ENCODE data around the gene NOS1AP.

Gene NOS1AP

GRCh38 chr1:162242804-162243203, 173.3 kb downstream of the NOS1AP start:
- no peak for DNase-seq

- DNase-seq, result peak in 25 of 56 donors; percentile 2 to 44 (median 15)
Observed at GRCh38 chr1:162248854-162249535, 179.5 kb downstream of the NOS1AP start.

DNA sequence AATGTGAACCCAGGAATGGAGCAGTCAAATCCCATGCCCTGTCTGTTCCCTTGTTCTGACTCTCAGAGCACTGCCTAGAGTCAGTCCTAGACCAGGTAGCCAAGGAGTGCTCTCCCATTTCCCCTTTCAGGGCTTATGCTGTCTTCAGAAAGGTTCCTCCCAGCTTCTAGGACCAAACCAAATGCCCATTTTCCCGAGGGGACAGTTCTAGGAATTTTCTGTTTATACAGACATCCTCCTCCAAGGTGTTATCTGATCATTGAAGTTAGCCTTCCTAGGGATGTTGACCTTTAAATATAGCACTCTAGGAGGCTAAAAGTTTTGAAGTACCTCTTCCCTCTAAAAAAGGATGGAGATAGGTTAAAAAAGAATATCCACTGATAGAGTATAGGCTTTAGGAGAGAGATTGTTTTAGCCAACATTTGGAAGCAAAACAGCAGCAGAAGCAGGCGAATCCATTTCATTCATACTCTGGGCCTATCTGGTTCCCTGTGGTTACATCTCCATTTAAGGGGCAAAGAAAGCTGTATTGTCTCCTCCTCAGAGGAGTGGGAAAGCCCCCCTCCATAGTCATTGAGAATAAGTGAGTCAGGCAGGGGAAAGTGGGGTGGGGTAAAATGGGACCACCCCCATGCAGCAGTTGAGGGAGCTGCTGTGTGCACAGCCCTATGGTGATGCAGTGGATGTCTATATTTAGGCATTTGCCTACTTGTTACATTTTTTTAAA, 180.7 kb downstream of the NOS1AP start:
- no peak for DNase-seq

DNA sequence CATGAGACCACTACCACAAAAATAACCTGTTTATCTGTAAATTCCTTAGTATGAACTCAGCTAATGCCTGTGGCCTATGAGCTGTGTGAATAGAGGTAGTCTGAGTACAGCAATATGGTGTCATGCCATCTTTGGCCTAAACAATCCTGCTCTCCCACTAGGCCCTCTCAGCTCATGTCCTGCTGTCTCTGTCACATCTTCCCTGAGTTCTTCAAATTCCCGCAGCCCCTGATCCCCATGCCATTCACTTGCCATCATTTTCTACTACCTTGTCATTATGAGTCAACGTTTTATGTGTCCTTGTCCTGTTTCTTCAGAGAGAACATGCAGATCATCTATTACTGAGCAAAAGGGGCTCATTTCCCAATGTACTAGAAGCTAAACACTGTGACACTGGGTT, 181.6 kb downstream of the NOS1AP start:
- no peak for DNase-seq

GRCh38 chr1:162252214-162252613, 182.7 kb downstream of the NOS1AP start:
- no peak for DNase-seq

DNA sequence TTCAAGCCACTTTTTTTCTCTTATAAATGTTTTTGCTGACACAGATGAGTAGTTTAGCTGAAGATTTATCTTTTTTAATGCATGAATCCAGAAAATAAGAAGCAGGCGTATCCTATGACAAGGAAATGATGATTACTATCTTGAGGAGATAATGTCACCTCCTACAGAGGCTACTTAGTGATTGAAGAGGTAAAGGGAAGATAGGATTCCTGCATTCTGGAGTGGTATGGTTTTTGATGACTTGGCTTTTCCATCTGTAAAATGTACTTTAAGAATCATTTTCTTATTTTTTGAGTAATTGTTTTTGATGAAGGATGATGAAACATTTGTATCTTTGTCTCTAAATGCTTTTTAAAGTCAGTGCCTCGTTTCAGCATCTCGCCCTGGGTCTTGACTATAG, 184.3 kb downstream of the NOS1AP start:
- DNase-seq, result no peak

GRCh38 chr1:162256287-162256686, 186.8 kb downstream of the NOS1AP start:
- DNase-seq, result no peak

DNA sequence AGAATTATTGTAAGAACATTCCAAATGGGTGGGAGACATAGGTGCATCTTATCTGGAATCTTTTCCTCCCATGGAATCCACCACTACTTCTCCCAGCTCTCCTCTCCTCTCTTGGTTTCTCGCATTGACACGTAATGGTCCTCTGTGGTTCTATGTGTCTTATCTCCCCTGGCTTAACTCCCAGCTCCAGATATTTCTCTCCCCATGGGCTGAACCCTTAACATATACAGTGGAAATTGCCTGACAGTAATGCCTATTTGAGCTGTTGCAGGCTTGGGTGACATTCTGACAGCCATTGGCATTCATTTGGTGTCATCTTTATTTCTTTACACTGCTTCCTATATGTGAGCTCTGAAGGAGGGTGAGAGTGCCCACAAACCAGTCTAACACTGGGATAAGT, 188.9 kb downstream of the NOS1AP start:
- no peak for DNase-seq

DNA sequence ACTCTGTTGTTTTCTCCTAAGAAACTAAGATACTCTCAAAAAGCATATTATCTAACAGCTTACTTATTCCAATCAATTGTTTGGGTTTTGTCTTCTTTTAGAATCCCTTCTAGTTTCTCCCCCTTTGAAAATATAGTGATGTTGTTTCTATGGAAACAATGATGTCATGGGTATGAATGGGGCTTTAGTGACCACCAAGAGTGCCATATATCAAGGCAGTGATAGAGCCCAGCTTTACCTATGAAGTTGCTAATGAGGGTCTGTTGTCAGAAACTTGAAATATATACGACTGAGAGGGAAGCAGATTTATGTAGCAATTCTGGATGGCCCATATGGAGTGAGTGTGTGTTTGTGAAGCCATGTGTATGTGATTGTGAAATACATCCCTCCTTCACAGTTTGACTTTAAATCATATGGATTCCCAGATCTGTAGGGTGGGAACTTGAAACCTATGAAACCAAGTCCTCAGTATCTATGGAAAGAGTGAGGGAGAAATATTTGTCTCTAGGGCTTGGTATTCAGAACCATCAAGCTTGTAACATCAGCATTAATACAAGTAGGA, 190.5 kb downstream of the NOS1AP start:
- DNase-seq, result no peak

- no peak for DNase-seq
Observed at GRCh38 chr1:162264108-162264507, 194.6 kb downstream of the NOS1AP start.

DNA sequence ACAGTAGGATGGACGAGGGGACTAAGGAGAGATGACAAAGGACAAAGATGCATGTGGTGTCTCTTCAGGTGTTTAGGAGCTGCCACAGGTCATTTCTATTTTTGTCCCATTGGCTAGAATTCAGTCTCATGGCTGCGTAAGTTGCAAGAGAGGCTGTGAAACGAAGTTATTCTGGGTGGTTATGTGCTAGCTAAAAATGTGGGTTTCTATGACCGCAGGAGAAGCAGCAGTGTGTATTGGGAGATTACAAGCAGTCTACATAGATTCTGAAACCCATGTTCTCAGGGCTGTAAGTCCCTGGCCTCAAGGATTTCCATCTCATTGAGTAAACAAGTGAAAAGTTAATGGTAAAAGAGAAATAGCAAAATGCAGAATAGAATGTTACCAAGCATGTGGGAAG, 196.5 kb downstream of the NOS1AP start:
- DNase-seq, result no peak

GRCh38 chr1:162270016-162270770, 200.7 kb downstream of the NOS1AP start:
- no peak for DNase-seq

DNA sequence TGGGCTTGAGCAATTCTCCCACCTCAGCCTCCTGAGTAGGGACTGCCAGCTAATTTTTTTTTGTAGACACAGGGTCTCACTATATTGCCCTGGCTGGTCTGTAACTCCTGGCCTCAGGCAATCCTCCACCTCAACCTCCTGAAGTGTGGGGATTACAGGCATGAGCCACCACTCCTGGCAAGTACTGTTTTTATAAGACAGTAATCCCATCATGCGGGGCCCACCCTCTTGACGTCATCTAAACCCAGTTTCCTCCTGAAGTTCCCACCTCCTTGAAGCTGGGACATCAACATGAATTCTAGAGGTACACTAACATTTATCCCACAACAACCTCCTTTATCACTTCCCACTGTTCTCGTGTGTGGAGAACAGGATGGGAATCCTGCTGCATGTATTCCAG, 202.5 kb downstream of the NOS1AP start:
- no peak for DNase-seq

DNA sequence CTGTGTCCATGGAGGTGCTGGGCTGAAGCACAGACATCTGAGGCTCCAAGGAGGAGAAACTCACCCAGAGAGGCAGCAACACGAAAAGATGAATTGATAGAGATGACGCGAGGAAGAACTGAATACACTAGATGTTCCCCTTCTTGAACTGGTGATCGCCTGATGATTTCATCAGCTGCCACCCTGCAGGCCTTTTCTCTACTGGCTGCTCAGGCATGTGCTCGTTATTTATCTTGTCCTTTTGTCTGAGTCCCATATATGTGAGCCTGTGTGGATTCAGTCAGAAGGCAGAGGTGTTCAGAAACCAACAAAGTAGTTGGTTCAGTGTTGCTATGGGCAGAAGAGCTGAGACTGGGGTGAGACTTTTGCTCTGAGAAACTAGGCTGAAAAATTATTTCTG, 202.9 kb downstream of the NOS1AP start:
- no peak for DNase-seq

- DNase-seq, result no peak
Observed at GRCh38 chr1:162275622-162276175, 206.2 kb downstream of the NOS1AP start.

GRCh38 chr1:162276493-162276892, 207.0 kb downstream of the NOS1AP start:
- DNase-seq, result no peak

DNA sequence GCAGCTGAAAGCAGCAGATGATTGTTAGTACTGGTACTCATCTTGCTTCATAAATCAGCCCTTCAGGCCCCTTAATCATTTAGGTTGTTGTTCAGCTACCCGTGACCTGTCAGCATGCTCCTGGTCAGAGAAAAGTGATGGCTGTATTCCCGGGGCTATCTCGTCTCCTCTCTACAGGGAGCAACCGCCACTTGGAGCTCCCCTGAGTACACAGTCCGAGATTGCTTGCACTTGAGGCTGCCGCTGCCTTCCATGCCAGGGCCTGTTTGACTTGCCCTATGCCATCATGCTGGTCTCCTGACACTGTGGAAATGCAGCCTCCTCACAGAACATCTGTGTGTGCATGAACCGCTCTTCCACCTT, 209.6 kb downstream of the NOS1AP start:
- DNase-seq, result no peak

DNA sequence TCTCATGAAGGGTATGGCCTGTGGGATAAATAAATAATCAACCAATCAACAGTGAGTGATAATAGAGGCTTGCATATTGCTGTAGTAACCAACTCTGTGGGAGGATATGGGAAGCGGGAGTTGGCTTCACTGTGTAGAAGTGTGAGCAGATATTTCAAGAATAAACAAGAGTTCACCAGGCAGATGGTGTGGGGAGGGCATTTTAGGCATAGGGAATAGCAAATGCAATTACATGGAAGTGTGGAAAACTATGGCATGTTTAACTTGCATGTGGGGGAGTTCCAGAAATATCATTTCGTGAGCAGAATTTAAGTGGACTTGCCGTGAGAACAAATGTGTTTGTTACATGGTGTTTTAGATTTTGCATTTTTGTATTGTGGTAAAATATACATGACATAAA, 211.9 kb downstream of the NOS1AP start:
- peak in 4 of 56 donors; percentile 2 to 29 (median 8) for DNase-seq

GRCh38 chr1:162283657-162284056, 214.2 kb downstream of the NOS1AP start:
- peak in 4 of 56 donors; percentile 1 to 26 (median 4) for DNase-seq

DNA sequence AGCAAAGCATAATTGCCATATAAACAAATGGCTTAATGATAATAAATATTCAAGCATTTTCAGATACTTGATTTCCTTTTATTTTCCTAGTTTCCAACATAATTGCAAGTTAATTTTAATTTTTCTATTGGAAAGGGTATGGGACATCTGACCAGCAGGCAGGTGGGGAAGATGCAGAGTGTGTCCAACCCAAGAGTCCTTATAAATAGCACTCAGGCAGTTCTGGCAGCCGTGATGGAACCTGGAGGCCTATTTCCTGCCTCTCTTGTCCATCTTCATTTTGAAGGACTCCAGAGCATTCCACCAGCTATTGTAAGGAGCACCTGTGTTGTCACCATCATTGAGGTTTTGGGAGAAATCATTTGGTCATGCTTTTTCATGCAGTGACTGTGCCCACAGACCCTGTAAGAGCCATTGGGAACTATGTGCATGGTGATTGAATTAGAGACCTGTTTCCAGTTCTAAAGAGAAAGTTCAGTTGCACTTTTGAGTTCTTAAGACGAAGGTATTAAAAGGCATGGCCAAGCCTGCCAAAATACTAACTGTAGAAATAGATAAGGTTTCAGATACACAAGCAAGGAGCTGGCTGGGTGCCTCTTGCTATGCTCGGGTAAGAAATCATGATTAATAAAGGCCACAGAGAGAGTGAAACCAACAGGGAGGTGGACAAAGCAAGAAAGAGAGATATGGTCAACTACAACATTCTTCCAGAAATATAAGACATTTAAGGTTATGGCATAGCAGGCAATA, 214.9 kb downstream of the NOS1AP start:
- no peak for DNase-seq

GRCh38 chr1:162285149-162285561, 215.7 kb downstream of the NOS1AP start:
- no peak for DNase-seq

Measured in amygdala (tissue), 56 donors.